GM21367 (cell line): ENCODE results near the gene NCL.
"Not testable (repeated sequence)": the region's sequence is repeated elsewhere in the genome, so short reads cannot be mapped to it uniquely, and the experiment has no call there.

Source experiments
- ATAC-seq: cut with Tn5 transposase; IDR thresholded peaks from one replicate; pipeline ENCODE4 v1.9.1; 2021; ENCODE audit not compliant: unreplicated experiment

Gene NCL

GRCh38 chr2:231408304-231408703 is 56.0 kb downstream of the NCL start:
- not testable (repeated sequence) for ATAC-seq

DNA sequence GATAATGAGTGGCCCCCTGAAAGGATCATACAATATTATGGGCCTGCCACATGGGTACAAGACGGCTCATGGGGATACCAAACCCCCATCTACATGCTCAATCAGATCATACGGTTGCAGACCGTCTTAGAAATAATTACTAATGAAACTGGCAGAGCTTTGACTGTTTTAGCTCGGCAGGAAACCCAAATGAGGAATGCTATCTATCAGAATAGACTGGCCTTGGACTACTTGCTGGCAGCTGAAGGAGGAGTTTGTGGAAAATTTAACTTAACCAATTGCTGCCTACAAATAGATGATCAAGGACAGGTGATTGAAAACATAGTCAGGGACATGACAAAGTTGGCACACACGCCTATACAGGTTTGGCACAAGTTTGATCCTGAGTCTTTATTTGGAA is 56.6 kb downstream of the NCL start:
- ATAC-seq: not testable (repeated sequence)

DNA sequence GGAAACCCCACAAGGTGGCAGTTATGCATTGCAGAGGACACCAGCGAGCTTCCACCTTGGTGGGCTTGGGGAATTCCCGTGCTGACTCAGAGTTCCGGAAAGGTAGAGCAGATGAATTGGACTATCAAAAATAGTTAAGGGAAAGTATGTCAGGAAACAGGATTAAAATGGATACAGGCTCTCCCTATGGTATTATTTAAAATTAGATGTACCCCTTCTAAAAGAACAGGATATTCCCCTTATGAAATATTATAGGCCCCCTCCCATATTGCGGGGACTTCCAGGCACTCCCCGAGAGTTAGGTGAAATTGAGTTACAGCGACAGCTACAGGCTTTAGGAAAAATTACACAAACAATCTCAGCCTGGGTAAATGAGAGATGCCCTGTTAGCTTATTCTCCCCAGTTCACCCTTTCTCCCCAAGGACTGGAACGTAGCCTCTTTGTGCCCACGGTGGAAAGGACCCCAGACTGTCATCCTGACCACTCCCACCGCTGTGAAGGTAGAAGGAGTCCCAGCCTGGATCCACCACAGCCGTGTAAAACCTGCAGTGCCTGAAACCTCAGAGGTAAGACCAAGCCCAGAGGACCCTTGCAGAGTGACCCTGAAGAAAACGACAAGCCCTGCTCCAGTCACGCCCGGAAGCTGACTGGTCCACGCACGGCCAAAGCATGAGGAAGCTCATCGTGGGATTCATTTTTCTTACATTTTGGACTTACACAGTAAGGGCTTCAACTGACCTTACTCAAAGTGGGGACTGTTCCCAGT is 58.5 kb downstream of the NCL start:
- not testable (repeated sequence) for ATAC-seq

DNA sequence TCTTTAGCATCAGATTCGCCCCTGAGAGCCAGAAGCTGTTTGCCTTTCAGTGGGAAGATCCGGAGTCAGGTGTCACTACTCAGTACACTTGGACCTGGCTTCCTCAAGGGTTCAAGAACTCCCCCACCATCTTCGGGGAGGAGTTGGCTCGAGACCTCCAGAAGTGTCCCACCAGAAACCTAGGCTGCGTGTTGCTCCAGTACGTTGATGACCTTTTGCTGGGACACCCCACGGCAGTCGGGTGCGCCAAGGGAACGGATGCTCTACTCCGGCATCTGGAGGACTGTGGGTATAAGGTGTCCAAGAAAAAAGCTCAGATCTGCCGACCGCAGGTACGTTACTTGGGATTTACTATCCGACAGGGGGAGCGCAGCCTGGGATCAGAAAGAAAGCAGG is 60.1 kb downstream of the NCL start:
- not testable (repeated sequence) for ATAC-seq
